ENCODE measurements around the gene AFMID. TPM values are rescaled to one million over a fixed set of nuclear protein-coding genes. Genes with fewer than 3 reads are reported as not detected.

AFMID gene
- total RNA-seq, 1 donor from 2014 or later = 49.7 TPM

GRCh38 chr17:78226759-78227454 is 39.7 kb downstream of the AFMID start:
- no peak for DNase-seq (ENCODE audit: low read depth)
- Histone ChIP-seq H3K36me3 (ENCODE audit: control insufficient read depth, insufficient read depth, low read length) (no peaks in the 10 kb centered on the region), H3K4me3 (ENCODE audit: low read depth, low read length) (no peak overlapping the region), H3K27me3 (ENCODE audit: control insufficient read depth, insufficient read depth, low read length) (peaks cover 17% of the 10 kb centered on the region)
- TF ChIP-seq, protein P1, sequence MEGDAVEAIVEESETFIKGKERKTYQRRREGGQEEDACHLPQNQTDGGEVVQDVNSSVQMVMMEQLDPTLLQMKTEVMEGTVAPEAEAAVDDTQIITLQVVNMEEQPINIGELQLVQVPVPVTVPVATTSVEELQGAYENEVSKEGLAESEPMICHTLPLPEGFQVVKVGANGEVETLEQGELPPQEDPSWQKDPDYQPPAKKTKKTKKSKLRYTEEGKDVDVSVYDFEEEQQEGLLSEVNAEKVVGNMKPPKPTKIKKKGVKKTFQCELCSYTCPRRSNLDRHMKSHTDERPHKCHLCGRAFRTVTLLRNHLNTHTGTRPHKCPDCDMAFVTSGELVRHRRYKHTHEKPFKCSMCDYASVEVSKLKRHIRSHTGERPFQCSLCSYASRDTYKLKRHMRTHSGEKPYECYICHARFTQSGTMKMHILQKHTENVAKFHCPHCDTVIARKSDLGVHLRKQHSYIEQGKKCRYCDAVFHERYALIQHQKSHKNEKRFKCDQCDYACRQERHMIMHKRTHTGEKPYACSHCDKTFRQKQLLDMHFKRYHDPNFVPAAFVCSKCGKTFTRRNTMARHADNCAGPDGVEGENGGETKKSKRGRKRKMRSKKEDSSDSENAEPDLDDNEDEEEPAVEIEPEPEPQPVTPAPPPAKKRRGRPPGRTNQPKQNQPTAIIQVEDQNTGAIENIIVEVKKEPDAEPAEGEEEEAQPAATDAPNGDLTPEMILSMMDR (IDR thresholded peaks at IDR 0.05; ENCODE audit: insufficient read depth, low read length, poor library complexity, severe bottlenecking) = no peak

DNA sequence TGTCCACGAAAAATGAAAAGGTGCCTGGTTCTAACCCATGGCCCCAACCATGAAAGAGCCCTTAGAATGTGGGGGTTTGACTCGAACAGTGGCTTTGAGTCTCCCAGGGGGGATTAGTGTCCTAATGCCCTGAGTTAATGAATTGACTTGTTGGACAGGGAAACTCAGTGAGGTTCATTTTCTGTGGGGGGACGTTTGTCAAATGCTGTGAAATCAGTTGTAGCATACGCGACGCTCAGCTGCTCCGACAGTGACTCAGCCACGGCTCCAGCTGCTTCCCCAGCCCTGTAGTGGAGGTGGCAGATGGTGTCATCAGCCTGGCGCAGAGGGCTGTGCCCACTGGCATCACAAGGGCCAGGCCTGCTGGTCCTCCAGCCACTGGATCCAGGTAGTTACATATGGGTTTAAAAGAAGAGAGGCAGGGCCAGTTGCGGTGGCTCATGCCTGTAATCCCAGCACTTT is 40.3 kb downstream of the AFMID start:
- TF ChIP-seq, protein P1 (IDR thresholded peaks at IDR 0.05; ENCODE audit: insufficient read depth, low read length, poor library complexity, severe bottlenecking) = no peak
- no peak for DNase-seq (ENCODE audit: low read depth)
- no peak overlapping the region for H3K4me3 ChIP-seq (ENCODE audit: low read depth, low read length)
- H3K27me3 ChIP-seq (ENCODE audit: control insufficient read depth, insufficient read depth, low read length) = peaks cover 22% of the 10 kb centered on the region
- H3K36me3 ChIP-seq (ENCODE audit: control insufficient read depth, insufficient read depth, low read length) = no peaks in the 10 kb centered on the region

GRCh38 chr17:78228176-78228575 is 41.0 kb downstream of the AFMID start:
- H3K36me3 ChIP-seq (ENCODE audit: control insufficient read depth, insufficient read depth, low read length) = no peaks in the 10 kb centered on the region
- peaks cover 28% of the 10 kb centered on the region for H3K27me3 ChIP-seq (ENCODE audit: control insufficient read depth, insufficient read depth, low read length)
- no peak overlapping the region for H3K4me3 ChIP-seq (ENCODE audit: low read depth, low read length)
- DNase-seq (ENCODE audit: low read depth) = no peak
- TF ChIP-seq, protein P1 (IDR thresholded peaks at IDR 0.05; ENCODE audit: insufficient read depth, low read length, poor library complexity, severe bottlenecking) = no peak

DNA sequence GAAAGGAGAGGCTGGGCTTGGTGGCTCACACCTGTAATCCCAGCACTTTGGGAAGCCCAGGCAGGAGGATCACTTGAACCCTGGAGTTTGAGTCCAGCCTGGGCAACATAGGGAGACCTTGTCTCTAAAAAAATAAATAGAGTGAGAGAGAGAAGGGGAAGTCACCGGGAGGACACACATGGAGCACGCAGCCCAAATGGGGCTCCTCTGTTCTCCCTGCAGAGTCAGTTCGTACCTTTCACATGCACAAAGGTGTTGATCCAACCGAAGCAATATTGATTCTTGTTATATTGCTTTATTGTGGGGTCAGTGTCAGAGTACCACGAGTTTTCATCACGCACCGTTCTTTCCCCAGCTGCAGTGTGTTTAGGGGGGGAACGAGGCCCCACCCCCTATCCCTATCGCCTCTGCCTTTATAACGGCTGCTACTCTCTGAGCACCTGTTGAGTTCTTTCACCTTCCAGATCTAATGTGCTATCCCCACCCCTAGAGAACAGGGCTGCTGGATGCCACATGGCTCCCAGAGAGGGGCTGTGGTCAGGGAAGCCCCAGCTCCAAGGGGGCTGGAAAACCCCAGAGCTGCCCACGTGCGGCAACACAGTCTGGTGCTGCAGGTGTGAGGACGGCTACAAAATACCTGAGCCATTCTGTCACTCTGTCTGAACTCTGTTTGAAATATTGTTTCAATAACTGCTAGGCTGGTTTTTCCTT is 43.2 kb downstream of the AFMID start:
- Histone ChIP-seq H3K27me3 (ENCODE audit: control insufficient read depth, insufficient read depth, low read length) (peaks cover 28% of the 10 kb centered on the region), H3K36me3 (ENCODE audit: control insufficient read depth, insufficient read depth, low read length) (no peaks in the 10 kb centered on the region), H3K4me3 (ENCODE audit: low read depth, low read length) (no peak overlapping the region)
- no peak for DNase-seq (ENCODE audit: low read depth)
- TF ChIP-seq, protein P1 (IDR thresholded peaks at IDR 0.05; ENCODE audit: insufficient read depth, low read length, poor library complexity, severe bottlenecking) = no peak

GRCh38 chr17:78230996-78231935 is 44.1 kb downstream of the AFMID start, which contains the start of gene TMEM235:
TSS of gene TMEM235 (plus strand) at chr17:78231631. CDS start at chr17:78232024, 393 bp downstream.
- H3K4me3 ChIP-seq (ENCODE audit: low read depth, low read length) = no peak within 1 kb of the TSS

More at GRCh38 chr17:78230996-78231935, 44.1 kb downstream of the AFMID start, which contains the start of gene TMEM235:
- H3K27me3 ChIP-seq (ENCODE audit: control insufficient read depth, insufficient read depth, low read length) = peaks cover 28% of the 10 kb centered on the region
- DNase-seq (ENCODE audit: low read depth) = no peak
- H3K36me3 ChIP-seq (ENCODE audit: control insufficient read depth, insufficient read depth, low read length) = no peaks in the 10 kb centered on the region
- TF ChIP-seq, protein P1 (IDR thresholded peaks at IDR 0.05; ENCODE audit: insufficient read depth, low read length, poor library complexity, severe bottlenecking) = no peak

Measured in kidney epithelial cell (primary cell).